Endothelial cell of umbilical vein (primary cell): ENCODE measurements around the gene ATG101. TPM values are rescaled to one million over a fixed set of nuclear protein-coding genes. Genes with fewer than 3 reads are reported as not detected.

Experiments
- BruUV-seq: library from RNA; stranded (reverse); fragments of 400-500 nt; replicated peaks from 2 replicates; lab custom pipeline; 2021; lab: Mats Ljungman, UMichigan
- CTCF ChIA-PET: fragments of 300-600, 350-600 bp; sonication (Branson Sonifier 250); formaldehyde crosslinking; loops from one replicate; lab custom pipeline; 2021; ENCODE audit warnings: antibody characterized with exemption, inconsistent platforms; lab: Charles Lee
- POLR2A ChIA-PET: fragments of 300-600, 350-600 bp; sonication (Branson Sonifier 250); formaldehyde crosslinking; loops from one replicate; lab custom pipeline; 2021; ENCODE audit warnings: antibody characterized with exemption, inconsistent platforms; lab: Charles Lee
- DNase-seq: peaks from one replicate; pipeline ENCODE4 v3.0.0-alpha.2; 2011; ENCODE audit warnings: low read depth, low spot score
- FAIRE-seq: peaks from 2 replicates; lab custom pipeline; 2011; peaks lifted over from hg19 to GRCh38; lab: Jason Lieb, UNC
- H2AFZ ChIP-seq: 2 replicates; pipeline ENCODE4 v1.6.0; 2012; ENCODE audit warnings: low read depth, low read length, control low read depth, inconsistent platforms
- H3K27ac ChIP-seq: 2 replicates; pipeline ENCODE4 v1.5.1; 2011; ENCODE audit warnings: low read depth, mild to moderate bottlenecking, control low read depth, low read length, moderate library complexity; ENCODE audit not compliant: insufficient read depth
- H3K27me3 ChIP-seq, 2 experiments: 2 replicates each; pipeline versions ENCODE4 v1.6.0 to v1.6.1; 2011; ENCODE audit warnings: low read length in 2 of 2, mixed read lengths in 1 of 2; ENCODE audit not compliant: control insufficient read depth in 2 of 2, insufficient read depth in 2 of 2
- H3K36me3 ChIP-seq, 2 experiments: 2 replicates in 1 of 2; 3 replicates in 1 of 2; pipeline ENCODE4 v1.5.1; 2011; ENCODE audit warnings: low read length in 2 of 2, mild to moderate bottlenecking in 1 of 2, moderate library complexity in 1 of 2; ENCODE audit not compliant: control insufficient read depth in 2 of 2, insufficient read depth in 2 of 2; ENCODE audit errors: extremely low read depth in 1 of 2
- H3K4me1 ChIP-seq: 3 replicates; pipeline ENCODE4 v1.5.1; 2011; ENCODE audit warnings: mild to moderate bottlenecking, low read length; ENCODE audit not compliant: control insufficient read depth, insufficient read depth; ENCODE audit errors: extremely low read depth
- H3K4me2 ChIP-seq: 2 replicates; pipeline ENCODE4 v1.6.1; 2011; ENCODE audit warnings: low read length, control low read depth, mixed read lengths; ENCODE audit not compliant: insufficient read depth
- H3K4me3 ChIP-seq, 3 experiments: fragments of 200-600 bp in 1 of 3; sonication (generic), shearing (Covaris generic) in 1 of 3; replicated peaks in 1 of 3; 2 replicates each; pipeline ENCODE4 v1.5.1; 2011 to 2016; ENCODE audit warnings: control low read depth in 3 of 3, low read length in 3 of 3, mild to moderate bottlenecking in 2 of 3, inconsistent platforms in 1 of 3, low read depth in 1 of 3, moderate library complexity in 1 of 3; ENCODE audit not compliant: insufficient read depth in 1 of 3
- H3K79me2 ChIP-seq: 2 replicates; pipeline ENCODE4 v1.6.0; 2012; ENCODE audit warnings: low read length, inconsistent platforms; ENCODE audit not compliant: control insufficient read depth, insufficient read depth
- H3K9ac ChIP-seq: replicated peaks from 2 replicates; pipeline ENCODE3; 2011; ENCODE audit warnings: low read length, control low read depth; ENCODE audit not compliant: insufficient read depth; ENCODE audit errors: extremely low read depth
- H3K9me1 ChIP-seq: replicated peaks from 3 replicates; pipeline ENCODE4 v1.6.0; 2011; ENCODE audit warnings: mild to moderate bottlenecking, low read length; ENCODE audit not compliant: control insufficient read depth, insufficient read depth; ENCODE audit errors: extremely low read depth
- H3K9me3 ChIP-seq: replicated peaks from 2 replicates; pipeline ENCODE4 v1.5.1; 2012; ENCODE audit warnings: low read length, inconsistent platforms; ENCODE audit not compliant: control insufficient read depth, insufficient read depth
- H4K20me1 ChIP-seq: replicated peaks from 2 replicates; pipeline ENCODE3; 2011; ENCODE audit warnings: mild to moderate bottlenecking, low read length; ENCODE audit not compliant: control insufficient read depth, insufficient read depth; ENCODE audit errors: extremely low read depth
- EZH2 ChIP-seq: IDR thresholded peaks from 2 replicates; pipeline ENCODE4 v1.6.1; 2012; ENCODE audit warnings: borderline replicate concordance, low read depth, mild to moderate bottlenecking, moderate library complexity, low read length, inconsistent platforms; ENCODE audit not compliant: severe bottlenecking
- FOS ChIP-seq: IDR thresholded peaks from 2 replicates; pipeline ENCODE4 v1.6.1; 2011; ENCODE audit warnings: mild to moderate bottlenecking, low read length, moderate library complexity, borderline replicate concordance; ENCODE audit not compliant: insufficient read depth
- GATA2 ChIP-seq: IDR thresholded peaks from 2 replicates; pipeline ENCODE4 v1.7.0; 2011; ENCODE audit warnings: low read depth, mild to moderate bottlenecking, moderate library complexity, mixed read lengths, low read length; ENCODE audit not compliant: insufficient read length, insufficient read depth
- JUN ChIP-seq: IDR thresholded peaks from 2 replicates; pipeline ENCODE4 v1.6.1; 2011; ENCODE audit warnings: borderline replicate concordance, low read depth; ENCODE audit not compliant: insufficient read length, insufficient read depth
- MAX ChIP-seq: IDR thresholded peaks from 2 replicates; pipeline ENCODE4 v1.6.1; 2011; ENCODE audit not compliant: insufficient read depth, insufficient read length
- MYC ChIP-seq: IDR thresholded peaks from one replicate; pipeline ENCODE4 v1.6.1; 2011; ENCODE audit warnings: mild to moderate bottlenecking, low read depth, low read length
- POLR2A ChIP-seq: IDR thresholded peaks from 2 replicates; pipeline ENCODE4 v1.6.1; 2012; ENCODE audit warnings: low read depth, mild to moderate bottlenecking, control low read depth, low read length
- POLR2AphosphoS5 ChIP-seq: IDR thresholded peaks from 2 replicates; pipeline ENCODE4 v1.6.1; 2012; ENCODE audit warnings: low read depth, mild to moderate bottlenecking, control low read depth, low read length, moderate library complexity; ENCODE audit not compliant: insufficient read depth
- dilution Hi-C: fragments of 300-500 bp; cut with MboI; formaldehyde crosslinking; loops from one replicate; pipeline ENCODE4 v1.15.0; 2019; ENCODE audit warnings: low sequenced_read_pairs; ENCODE audit not compliant: extremely low pct_ligation_motif_present
- intact Hi-C: fragments of 100-400 bp; cut with micrococcal nuclease; formaldehyde crosslinking; loops from one replicate; pipeline ENCODE4 v1.10.0; 2022
- polyA plus RNA-seq, 4 experiments: library from polyadenylated mRNA; depleted of rRNA in 3 of 4; stranded (reverse) in 3 of 4; unstranded in 1 of 4; fragments of >200 nt; gene quantifications; 2 replicates each; pipeline versions ENCODE4 v1.2.1 to v1.2.3, GENCODE V29; 2011 to 2012; ENCODE audit warnings: missing spikeins in 1 of 4
- total RNA-seq: library from RNA; stranded (reverse); gene quantifications from 2 replicates; pipeline ENCODE4 v1.2.3, GENCODE V29; 2021
- TF ChIP-seq, protein P1 (sequence below), 2 donors: IDR thresholded peaks; 1 replicate in 1 of 2; 2 replicates in 1 of 2; pipeline ENCODE4 v1.5.1; 2011; ENCODE audit warnings: low read length in 2 of 2, mild to moderate bottlenecking in 2 of 2, moderate library complexity in 2 of 2, control low read depth in 1 of 2, inconsistent platforms in 1 of 2, low read depth in 1 of 2; ENCODE audit not compliant: insufficient read depth in 1 of 2; ENCODE audit errors: extremely low read depth in 1 of 2

The ATG101 gene
- total and polyA plus RNA-seq, 2 donors (not counting 3 experiments of a cell fraction or from before 2014, with no cell fraction given), result 41.6 to 78.4 TPM

DNA sequence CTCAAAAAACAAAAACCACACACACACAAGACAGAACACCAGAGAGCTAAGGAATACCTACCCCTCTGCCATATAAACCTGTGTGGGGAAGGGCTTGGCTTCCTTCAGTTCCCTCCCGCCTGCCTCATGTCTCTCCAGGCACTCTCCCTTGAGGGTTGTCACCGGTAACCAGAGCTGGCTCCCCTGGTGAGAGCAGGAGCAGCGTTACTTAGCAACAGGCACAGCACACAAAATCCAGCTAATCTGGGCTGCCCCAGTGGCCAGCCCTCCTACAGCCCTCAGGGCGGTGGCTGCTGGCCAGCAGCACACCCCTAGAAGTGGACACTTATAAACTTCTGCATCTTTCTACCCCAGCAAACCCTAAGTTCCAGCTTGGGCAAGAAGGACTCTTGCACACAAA lies 40.1 kb upstream of the ATG101 start:
- dilution Hi-C loops, result no loop called here

GRCh38 chr12:52032446-52032803 lies 37.4 kb upstream of the ATG101 start:
- Histone ChIP-seq H3K4me3 (peak overlapping the region in 2 of 3 experiments; percentile 14 to 60), H3K27me3 (no peaks in the 10 kb centered on the region), H3K9me3 (no peaks in the 10 kb centered on the region), H3K36me3 (no peaks in the 10 kb centered on the region), H3K9me1 (no peaks in the 10 kb centered on the region), H3K27ac (peak overlapping the region; percentile 68), H3K9ac (peak overlapping the region; percentile 78), H4K20me1 (no peaks in the 10 kb centered on the region), H3K4me2 (peak overlapping the region; percentile 92), H2AFZ (peak overlapping the region; percentile 76), H3K79me2 (no peaks in the 10 kb centered on the region), H3K4me1 (peaks cover 18% of the 10 kb centered on the region)
- TSS peak; percentile 53 for BruUV-seq
- POLR2A ChIA-PET, result interaction anchor here (0.6 to 1.4 kb wide), 7 partner anchors 12 to 37 kb away, joined by 3 to 15 read pairs (median 4); partner anchors contain the start of genes ATG101 and TAMALIN
- DNase-seq (peak; percentile 56), FAIRE-seq (no peak)
- no peak for TF ChIP-seq FOS
- no peak for TF ChIP-seq JUN
- TF ChIP-seq MAX, result no peak
- TF ChIP-seq, protein P1, sequence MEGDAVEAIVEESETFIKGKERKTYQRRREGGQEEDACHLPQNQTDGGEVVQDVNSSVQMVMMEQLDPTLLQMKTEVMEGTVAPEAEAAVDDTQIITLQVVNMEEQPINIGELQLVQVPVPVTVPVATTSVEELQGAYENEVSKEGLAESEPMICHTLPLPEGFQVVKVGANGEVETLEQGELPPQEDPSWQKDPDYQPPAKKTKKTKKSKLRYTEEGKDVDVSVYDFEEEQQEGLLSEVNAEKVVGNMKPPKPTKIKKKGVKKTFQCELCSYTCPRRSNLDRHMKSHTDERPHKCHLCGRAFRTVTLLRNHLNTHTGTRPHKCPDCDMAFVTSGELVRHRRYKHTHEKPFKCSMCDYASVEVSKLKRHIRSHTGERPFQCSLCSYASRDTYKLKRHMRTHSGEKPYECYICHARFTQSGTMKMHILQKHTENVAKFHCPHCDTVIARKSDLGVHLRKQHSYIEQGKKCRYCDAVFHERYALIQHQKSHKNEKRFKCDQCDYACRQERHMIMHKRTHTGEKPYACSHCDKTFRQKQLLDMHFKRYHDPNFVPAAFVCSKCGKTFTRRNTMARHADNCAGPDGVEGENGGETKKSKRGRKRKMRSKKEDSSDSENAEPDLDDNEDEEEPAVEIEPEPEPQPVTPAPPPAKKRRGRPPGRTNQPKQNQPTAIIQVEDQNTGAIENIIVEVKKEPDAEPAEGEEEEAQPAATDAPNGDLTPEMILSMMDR (IDR thresholded peaks at IDR 0.05; ENCODE audit: extremely low read depth in 1 of 2, insufficient read depth in 1 of 2, low read depth in 1 of 2, low read length in 2 of 2), result no peak
- no peak for TF ChIP-seq MYC
- no peak for TF ChIP-seq EZH2
- no peak for TF ChIP-seq POLR2AphosphoS5
- no peak for TF ChIP-seq GATA2
- TF ChIP-seq POLR2A, result no peak
- dilution Hi-C loops, result no loop called here
- CTCF ChIA-PET, result interaction anchor here (0.6 to 6.7 kb wide), 26 partner anchors 9 to 949 kb away, joined by 3 to 68 read pairs (median 5); partner anchors contain the start of genes ATG101, NR4A1 and TAMALIN
- intact Hi-C loops, result no loop called here

More for the DNA sequence above, 40.1 kb upstream of the ATG101 start:
- ChIA-PET POLR2A (interaction anchor here (0.6 to 1.8 kb wide), 3 partner anchors 8 to 40 kb away, joined by 3 to 5 read pairs (median 5); partner anchors contain the start of genes ATG101 and TAMALIN), CTCF (interaction anchor here (0.7 to 8.1 kb wide), 8 partner anchors 14 to 95 kb away, joined by 3 to 99 read pairs (median 8); partner anchors contain the start of gene ATG101)
- DNase-seq (no peak), FAIRE-seq (no peak)
- Histone ChIP-seq H3K4me1 (peaks cover 19% of the 10 kb centered on the region), H4K20me1 (no peaks in the 10 kb centered on the region), H3K9me1 (no peaks in the 10 kb centered on the region), H3K4me3 (no peak overlapping the region), H3K79me2 (no peaks in the 10 kb centered on the region), H2AFZ (no peak overlapping the region), H3K36me3 (no peaks in the 10 kb centered on the region), H3K27ac (no peak overlapping the region), H3K27me3 (no peaks in the 10 kb centered on the region), H3K4me2 (no peak overlapping the region), H3K9me3 (no peaks in the 10 kb centered on the region), H3K9ac (no peak overlapping the region)
- no TSS peak for BruUV-seq
- TF ChIP-seq EZH2 (no peak), GATA2 (no peak), MYC (no peak), POLR2AphosphoS5 (no peak), MAX (no peak)
- intact Hi-C loops, result no loop called here
